Measurements from ENCODE around the gene MMEL1.

MMEL1 gene

GRCh38 chr1:2566101-2567045 is 66.4 kb downstream of the MMEL1 start (continued):
- TF ChIP-seq ZFP37 (tag by site-specific recombination; IDR thresholded peaks at IDR 0.05): 0 out of 2 replicates have a peak, but pooled peaks have one; percentile 49
- no peak for TF ChIP-seq ZNF133 (tag by site-specific recombination; IDR thresholded peaks at IDR 0.05)
- TF ChIP-seq GLIS2 (tag by site-specific recombination; IDR thresholded peaks at IDR 0.05): no peak
- no peak for TF ChIP-seq OSR2 (tag by site-specific recombination; IDR thresholded peaks at IDR 0.05)
- TF ChIP-seq TCF7L2 (IDR thresholded peaks at IDR 0.05; ENCODE audit: borderline replicate concordance, low read depth, low read length): no peak
- peak; percentile 44; the same call in 1 of the 2 replicates for TF ChIP-seq EGR2 (tag by site-specific recombination; IDR thresholded peaks at IDR 0.05; ENCODE audit: low read depth)
- 0 out of 2 replicates have a peak, but pooled peaks have one; percentile 54 for TF ChIP-seq ZNF223 (tag by site-specific recombination; IDR thresholded peaks at IDR 0.05)
- TF ChIP-seq GLIS1 (tag by site-specific recombination; IDR thresholded peaks at IDR 0.05): peak; percentile 94
- no peak for TF ChIP-seq PBX3 (CRISPR knock-in tag; IDR thresholded peaks at IDR 0.05)
- TF ChIP-seq ZNF518A (tag by site-specific recombination; conservative IDR thresholded peaks at IDR 0.05; ENCODE audit: low read depth): peak; percentile 86

GRCh38 chr1:2564815-2565374 is 67.9 kb downstream of the MMEL1 start:
- H3K27ac ChIP-seq (ENCODE audit: extremely low read depth, low read depth, low read length): no peak overlapping the region
- POLR2A ChIA-PET: interaction anchor here (1.1 to 1.7 kb wide), 2 partner anchors 39 to 112 kb away, joined by 3 read pairs; partner anchors contain the start of gene PANK4
- CTCF ChIA-PET: interaction anchor here (0.6 to 0.7 kb wide), 2 partner anchors 39 to 476 kb away, joined by 3 to 5 read pairs; partner anchors contain the start of gene PANK4
- H3K36me3 ChIP-seq (ENCODE audit: control insufficient read depth in 2 of 2, insufficient read depth in 1 of 2, low read length in 2 of 2): no peaks in the 10 kb centered on the region
- TF ChIP-seq KLF16 (tag by site-specific recombination; IDR thresholded peaks at IDR 0.05) (no peak), GLIS1 (tag by site-specific recombination; IDR thresholded peaks at IDR 0.05) (0 out of 2 replicates have a peak, but pooled peaks have one; percentile 5), SCRT2 (tag by site-specific recombination; IDR thresholded peaks at IDR 0.05) (peak; percentile 48), ZNF473 (tag by site-specific recombination; IDR thresholded peaks at IDR 0.05) (no peak), ZNF211 (tag by site-specific recombination; IDR thresholded peaks at IDR 0.05; ENCODE audit: low read depth) (no peak), KLF17 (tag by site-specific recombination; IDR thresholded peaks at IDR 0.05) (peak; percentile 61; the same call in 1 of the 2 replicates), ZNF830 (tag by site-specific recombination; IDR thresholded peaks at IDR 0.05; ENCODE audit: low read depth) (no peak)
- H3K4me3 ChIP-seq (ENCODE audit: low read depth, low read length): no peak overlapping the region
- no peaks in the 10 kb centered on the region for H3K9me3 ChIP-seq (ENCODE audit: control insufficient read depth, insufficient read depth, low read depth, low read length)
- no peaks in the 10 kb centered on the region for H3K4me1 ChIP-seq (ENCODE audit: control insufficient read depth, insufficient read depth, low read length)
